Measurements from ENCODE around the gene CENPK. TPM values are rescaled to one million over a fixed set of nuclear protein-coding genes. Genes with fewer than 3 reads are reported as not detected.

CENPK gene
- total and polyA plus RNA-seq, 2 donors (not counting 1 experiment from before 2014, with no cell fraction given) = 2.6 to 18.4 TPM

- no peak overlapping the region for H3K4me3 Mint-ChIP-seq
- no peaks in the 10 kb centered on the region for H3K27me3 Mint-ChIP-seq
- H3K27me3 ChIP-seq (replicated peaks in 1 of 4; ENCODE audit: control extremely low read depth in 1 of 4, control insufficient read depth in 3 of 4, insufficient read depth in 4 of 4, low read length in 3 of 4) = no peaks in the 10 kb centered on the region
- ChIA-PET POLR2A (interaction anchor here (0.7 kb wide), 2 partner anchors 674 to 698 kb away, joined by 3 to 5 read pairs; no protein-coding TSS in a partner anchor), CTCF (interaction anchor here (0.7 to 8.0 kb wide), 18 partner anchors 22 to 1254 kb away, joined by 3 to 160 read pairs (median 8); partner anchors contain the start of genes CENPK and PPWD1)
- DNase-seq (no peak), ATAC-seq (ENCODE audit: low read depth) (no peak)
- H3K27ac ChIP-seq (ENCODE audit: low read length in 2 of 2) = peak overlapping the region; percentile 55 to 81
- peak overlapping the region; percentile 90 for H3K27ac Mint-ChIP-seq
- H3K36me3 ChIP-seq (replicated peaks in 1 of 2; ENCODE audit: control extremely low read depth in 1 of 2, control insufficient read depth in 1 of 2, extremely low read depth in 1 of 2, insufficient read depth in 2 of 2, low read length in 1 of 2) = no peaks in the 10 kb centered on the region
- peaks cover 7% of the 10 kb centered on the region for H3K79me2 ChIP-seq (ENCODE audit: control insufficient read depth, insufficient read depth, low read length)
- H3K4me1 Mint-ChIP-seq = peaks cover 7% of the 10 kb centered on the region
- H3K9me3 Mint-ChIP-seq (ENCODE audit: insufficient read depth) = no peaks in the 10 kb centered on the region
- 0% methylated on average over 2 of the region's 6 CpGs for WGBS (ENCODE audit: insufficient coverage)
- TF ChIP-seq CTCF (IDR thresholded peaks at IDR 0.05) = no peak
- no peak for TF ChIP-seq EZH2 (IDR thresholded peaks at IDR 0.05; ENCODE audit: borderline replicate concordance, insufficient read depth, low read depth, low read length, poor library complexity, severe bottlenecking)
- intact Hi-C loops (cut with micrococcal nuclease) = loop anchor here (1.0 to 10.0 kb wide), 6 partner anchors 80 to 714 kb away; partner anchors contain the start of genes CENPK, CWC27, PPWD1 and SREK1IP1
- peak overlapping the region; percentile 97 for H2AFZ ChIP-seq (ENCODE audit: insufficient read depth, low read depth, low read length, poor library complexity, severe bottlenecking)
- peak overlapping the region; percentile 98 for H3K9ac ChIP-seq (ENCODE audit: low read length)
- H3K9me3 ChIP-seq (ENCODE audit: control extremely low read depth in 1 of 3, control insufficient read depth in 2 of 3, insufficient read depth in 1 of 3, low read length in 2 of 3) = no peaks in the 10 kb centered on the region
- H3K4me2 ChIP-seq (replicated peaks; ENCODE audit: low read depth, low read length, poor library complexity, severe bottlenecking) = peak overlapping the region; percentile 84
- peak overlapping the region; percentile 69 to 99 (median 74) for H3K4me3 ChIP-seq (ENCODE audit: control extremely low read depth in 1 of 5, extremely low read depth in 1 of 5, insufficient read depth in 1 of 5, low read depth in 2 of 5, low read length in 4 of 5)
- no peaks in the 10 kb centered on the region for H4K20me1 ChIP-seq (ENCODE audit: control insufficient read depth, insufficient read depth, low read length, poor library complexity, severe bottlenecking)
- peaks cover 0 to 12% of the 10 kb centered on the region in 2 donors for H3K4me1 ChIP-seq (ENCODE audit: control insufficient read depth in 2 of 2, insufficient read depth in 2 of 2, low read length in 2 of 2)
Measured at GRCh38 chr5:65482296-65482735, 80.7 kb downstream of the CENPK start.

DNA sequence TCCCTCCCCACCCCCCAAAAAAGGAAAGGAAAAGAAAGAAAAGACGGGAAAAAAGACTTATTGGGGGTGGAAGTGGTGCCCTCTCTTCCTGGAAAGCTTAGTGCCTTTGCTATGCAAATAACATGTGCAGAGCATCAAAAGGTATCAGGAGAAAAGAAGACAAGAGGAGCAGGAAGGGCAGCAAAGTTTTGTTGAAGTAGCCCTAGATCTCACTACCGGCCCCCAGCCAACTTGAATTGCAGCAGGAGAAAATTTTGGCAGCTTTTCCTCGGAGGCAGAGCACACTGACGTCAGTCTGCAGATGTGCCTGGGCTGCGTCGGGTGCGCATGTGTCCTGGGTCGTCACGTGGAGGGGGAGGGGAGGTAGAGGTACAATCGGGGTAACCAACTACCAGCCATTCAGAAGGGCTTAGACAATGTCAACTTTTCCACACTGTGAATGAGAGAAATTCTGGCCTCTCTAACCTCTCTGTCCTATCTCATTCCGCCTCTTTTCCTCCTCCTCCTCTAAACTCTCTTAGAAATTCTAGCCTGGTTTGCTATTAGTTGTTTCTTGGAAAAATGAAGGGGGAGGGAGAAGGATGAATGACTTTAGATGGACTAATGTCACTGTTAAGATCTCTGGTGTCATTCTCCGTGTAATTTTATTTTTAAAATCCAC is 81.2 kb downstream of the CENPK start, which contains the start of gene ADAMTS6:
Gene ADAMTS6, minus strand, starts transcription at position 286 of the 661 bp plus-strand sequence. CDS start 8,247 bp downstream, outside the sequence.
- ATAC-seq (ENCODE audit: low read depth) = peak; percentile 87
- intact Hi-C loops (cut with micrococcal nuclease) = loop anchor here (1.0 to 10.0 kb wide), 6 partner anchors 81 to 713 kb away; partner anchors contain the start of genes CENPK, CWC27, PPWD1 and SREK1IP1
- Histone ChIP-seq H2AFZ (ENCODE audit: insufficient read depth, low read depth, low read length, poor library complexity, severe bottlenecking) (peak within 1 kb of the TSS; percentile 97), H3K9ac (ENCODE audit: low read length) (peak within 1 kb of the TSS; percentile 98), H3K79me2 (ENCODE audit: control insufficient read depth, insufficient read depth, low read length) (peaks cover 7% of the 10 kb centered on the region), H3K4me2 (replicated peaks; ENCODE audit: low read depth, low read length, poor library complexity, severe bottlenecking) (peak within 1 kb of the TSS; percentile 84), H3K4me1 (ENCODE audit: control insufficient read depth in 2 of 2, insufficient read depth in 2 of 2, low read length in 2 of 2) (peaks cover 0 to 12% of the 10 kb centered on the region in 2 donors), H4K20me1 (ENCODE audit: control insufficient read depth, insufficient read depth, low read length, poor library complexity, severe bottlenecking) (no peaks in the 10 kb centered on the region), H3K36me3 (replicated peaks in 1 of 2; ENCODE audit: control extremely low read depth in 1 of 2, control insufficient read depth in 1 of 2, extremely low read depth in 1 of 2, insufficient read depth in 2 of 2, low read length in 1 of 2) (no peaks in the 10 kb centered on the region), H3K27ac (ENCODE audit: low read length in 2 of 2) (peak within 1 kb of the TSS; percentile 55 to 81), H3K9me3 (ENCODE audit: control extremely low read depth in 1 of 3, control insufficient read depth in 2 of 3, insufficient read depth in 1 of 3, low read length in 2 of 3) (no peaks in the 10 kb centered on the region), H3K4me3 (ENCODE audit: control extremely low read depth in 1 of 5, extremely low read depth in 1 of 5, insufficient read depth in 1 of 5, low read depth in 2 of 5, low read length in 4 of 5) (peak within 1 kb of the TSS; percentile 69 to 99 (median 74)), H3K27me3 (replicated peaks in 1 of 4; ENCODE audit: control extremely low read depth in 1 of 4, control insufficient read depth in 3 of 4, insufficient read depth in 4 of 4, low read length in 3 of 4) (no peaks in the 10 kb centered on the region)
- Mint-ChIP-seq H3K27me3 (no peaks in the 10 kb centered on the region), H3K27ac (peak within 1 kb of the TSS; percentile 90), H3K9me3 (ENCODE audit: insufficient read depth) (no peaks in the 10 kb centered on the region), H3K4me1 (peaks cover 7% of the 10 kb centered on the region), H3K4me3 (no peak within 1 kb of the TSS)
- ChIA-PET POLR2A (interaction anchor here (0.7 kb wide), 2 partner anchors 202 to 673 kb away, joined by 3 to 5 read pairs; no protein-coding TSS in a partner anchor), CTCF (interaction anchor here (0.7 to 8.0 kb wide), 14 partner anchors 22 to 846 kb away, joined by 3 to 160 read pairs (median 11); no protein-coding TSS in a partner anchor)
- TF ChIP-seq EZH2 (IDR thresholded peaks at IDR 0.05; ENCODE audit: borderline replicate concordance, insufficient read depth, low read depth, low read length, poor library complexity, severe bottlenecking) (no peak), CTCF (IDR thresholded peaks at IDR 0.05) (no peak)
- peak; percentile 85 for DNase-seq
- WGBS (ENCODE audit: insufficient coverage) = 0% methylated on average over 3 of the region's 12 CpGs
